VCaP (cell line): ENCODE results near the gene RIPK4.
A peak's percentile ranks its signal among the peaks of the same experiment; 100 is the strongest.

Experiments
- H3K27ac ChIP-seq: fragments of 450-650 bp; 2 replicates; pipeline ENCODE4 v1.5.1; 2017
- CTCF ChIP-seq: fragments of 450-650 bp; conservative IDR thresholded peaks from 2 replicates; pipeline ENCODE4 v1.5.1; 2017; ENCODE audit warnings: mild to moderate bottlenecking, moderate library complexity

Gene RIPK4

GRCh38 chr21:41778930-41779600 is 12.2 kb upstream of the RIPK4 start:
- TF ChIP-seq CTCF = no peak
- peak overlapping the region; percentile 84 for H3K27ac ChIP-seq

- H3K27ac ChIP-seq = peak overlapping the region; percentile 84
- peak; percentile 99 for TF ChIP-seq CTCF
Measured at GRCh38 chr21:41777951-41778815, 11.3 kb upstream of the RIPK4 start.

GRCh38 chr21:41776778-41777177 is 9.9 kb upstream of the RIPK4 start:
- H3K27ac ChIP-seq = no peak overlapping the region
- no peak for TF ChIP-seq CTCF

GRCh38 chr21:41775149-41775472 is 8.3 kb upstream of the RIPK4 start:
- no peak overlapping the region for H3K27ac ChIP-seq
- TF ChIP-seq CTCF = no peak

GRCh38 chr21:41774467-41775148 is 7.8 kb upstream of the RIPK4 start:
- TF ChIP-seq CTCF = no peak
- no peak overlapping the region for H3K27ac ChIP-seq

GRCh38 chr21:41772351-41773080 is 5.7 kb upstream of the RIPK4 start:
- no peak for TF ChIP-seq CTCF
- no peak overlapping the region for H3K27ac ChIP-seq

GRCh38 chr21:41771625-41771945 is 4.7 kb upstream of the RIPK4 start:
- H3K27ac ChIP-seq = no peak overlapping the region
- TF ChIP-seq CTCF = no peak
